Activated naive CD4-positive, alpha-beta T cell treated with anti-CD3 and anti-CD28 coated beads, Interleukin-2, amount 10 ng/mL, durations not matched to agents 7 days and 5 days (primary cell): ENCODE data around the gene ARRB1.
"Not testable (repeated sequence)": the region's sequence is repeated elsewhere in the genome, so short reads cannot be mapped to it uniquely, and the experiment has no call there.

Experiments used
- CTCF ChIA-PET: fragments of 350-600 bp; sonication (Branson Sonifier 250); formaldehyde crosslinking; loops from one replicate; lab custom pipeline; 2021; ENCODE audit warnings: antibody characterized with exemption; lab: Charles Lee
- DNase-seq: peaks from one replicate; pipeline ENCODE4 v3.0.0-alpha.2; 2020
- H3K27ac Mint-ChIP-seq: one replicate; pipeline ENCODE4 v1.8.0; 2021; ENCODE audit warnings: mild to moderate bottlenecking, moderate library complexity, mixed read lengths
- H3K27me3 Mint-ChIP-seq: one replicate; pipeline ENCODE4 v1.8.0; 2021; ENCODE audit warnings: mild to moderate bottlenecking, mixed read lengths
- H3K36me3 Mint-ChIP-seq: one replicate; pipeline ENCODE4 v1.8.0; 2021; ENCODE audit warnings: mixed read lengths
- H3K4me1 Mint-ChIP-seq: one replicate; pipeline ENCODE4 v1.8.0; 2021; ENCODE audit warnings: mixed read lengths
- H3K4me3 Mint-ChIP-seq: one replicate; pipeline ENCODE4 v1.8.0; 2021; ENCODE audit warnings: mild to moderate bottlenecking, moderate library complexity, mixed read lengths
- H3K9me3 Mint-ChIP-seq: one replicate; pipeline ENCODE4 v1.8.0; 2021; ENCODE audit warnings: mixed read lengths

ARRB1 gene

DNA sequence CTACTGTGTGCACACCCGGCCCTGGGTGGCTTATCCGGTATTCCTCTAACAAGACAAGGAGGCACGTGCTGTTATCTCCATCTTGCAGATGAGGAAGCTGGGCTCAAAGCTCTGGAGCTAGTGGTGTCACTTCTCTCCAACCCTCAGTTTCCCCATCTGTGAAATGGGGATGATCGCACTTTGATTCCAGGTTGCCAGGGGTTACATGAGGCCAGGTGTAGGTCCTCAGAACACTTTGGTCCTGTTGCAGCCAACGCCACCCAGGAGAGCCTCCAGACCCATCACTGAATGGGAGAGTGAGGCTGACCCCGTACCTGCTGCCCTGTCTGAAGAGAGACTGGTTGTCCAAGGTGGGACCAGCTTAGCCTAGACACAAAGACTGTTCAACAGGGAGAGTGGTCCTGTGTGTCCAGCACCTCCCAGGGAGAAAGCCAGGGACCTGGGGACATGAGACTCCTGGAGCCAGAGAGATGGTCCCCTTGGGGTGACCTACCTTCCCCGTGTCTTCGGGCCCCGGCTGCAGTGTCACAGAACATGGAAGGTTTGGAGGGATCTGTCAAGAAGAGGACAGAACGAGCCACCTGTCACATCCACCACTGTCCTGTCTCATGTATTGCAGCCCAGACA is 69.9 kb downstream of the ARRB1 start:
- H3K27ac Mint-ChIP-seq, result no peak overlapping the region
- no peak overlapping the region for H3K4me3 Mint-ChIP-seq
- no peaks in the 10 kb centered on the region for H3K9me3 Mint-ChIP-seq
- CTCF ChIA-PET, result interaction anchor here (1.0 to 11.5 kb wide), 6 partner anchors 45 to 248 kb away, joined by 3 to 389 read pairs (median 4); no protein-coding TSS in a partner anchor
- H3K27me3 Mint-ChIP-seq, result no peaks in the 10 kb centered on the region
- DNase-seq, result no peak
- peaks cover 25% of the 10 kb centered on the region for H3K4me1 Mint-ChIP-seq
- peaks cover 9% of the 10 kb centered on the region for H3K36me3 Mint-ChIP-seq

DNA sequence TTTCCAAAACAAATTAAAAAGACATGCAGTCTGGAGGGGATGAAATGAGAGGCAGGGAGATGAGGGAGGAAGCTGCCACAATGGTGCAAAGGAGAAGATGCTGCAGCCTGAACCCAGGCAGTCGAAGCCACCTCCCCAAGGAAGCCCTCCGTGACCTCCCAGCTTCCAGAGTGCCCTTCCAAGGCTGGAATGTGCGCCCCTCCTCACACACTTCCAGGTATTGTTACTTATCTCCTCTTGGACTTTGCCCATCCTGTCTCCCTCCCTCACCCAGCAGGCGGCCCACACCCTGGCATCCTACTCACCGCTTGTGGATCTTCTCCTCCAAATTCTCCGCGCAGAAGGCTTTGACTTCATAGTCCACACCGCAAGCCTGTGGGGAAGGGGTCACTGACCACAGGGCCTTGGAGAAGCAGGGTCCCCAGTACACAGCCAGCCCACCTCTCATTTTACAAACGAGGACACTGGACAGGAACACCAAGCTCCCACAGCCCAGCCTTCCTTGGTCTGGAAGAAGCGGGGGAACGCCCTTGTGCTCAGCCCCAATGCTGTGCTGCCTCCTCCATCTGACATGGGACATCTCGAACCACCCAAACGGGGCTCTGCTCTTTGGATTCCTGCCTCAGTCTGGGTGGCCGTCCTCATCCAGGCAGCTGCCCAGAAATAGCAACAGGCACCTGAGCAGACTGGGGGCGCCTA is 70.5 kb downstream of the ARRB1 start:
- Mint-ChIP-seq H3K9me3 (no peaks in the 10 kb centered on the region), H3K36me3 (peaks cover 14% of the 10 kb centered on the region), H3K27ac (no peak overlapping the region), H3K4me1 (peaks cover 32% of the 10 kb centered on the region), H3K27me3 (no peaks in the 10 kb centered on the region), H3K4me3 (no peak overlapping the region)
- CTCF ChIA-PET, result interaction anchor here (0.8 to 11.5 kb wide), 17 partner anchors 9 to 253 kb away, joined by 3 to 389 read pairs (median 5); no protein-coding TSS in a partner anchor
- DNase-seq, result no peak

DNA sequence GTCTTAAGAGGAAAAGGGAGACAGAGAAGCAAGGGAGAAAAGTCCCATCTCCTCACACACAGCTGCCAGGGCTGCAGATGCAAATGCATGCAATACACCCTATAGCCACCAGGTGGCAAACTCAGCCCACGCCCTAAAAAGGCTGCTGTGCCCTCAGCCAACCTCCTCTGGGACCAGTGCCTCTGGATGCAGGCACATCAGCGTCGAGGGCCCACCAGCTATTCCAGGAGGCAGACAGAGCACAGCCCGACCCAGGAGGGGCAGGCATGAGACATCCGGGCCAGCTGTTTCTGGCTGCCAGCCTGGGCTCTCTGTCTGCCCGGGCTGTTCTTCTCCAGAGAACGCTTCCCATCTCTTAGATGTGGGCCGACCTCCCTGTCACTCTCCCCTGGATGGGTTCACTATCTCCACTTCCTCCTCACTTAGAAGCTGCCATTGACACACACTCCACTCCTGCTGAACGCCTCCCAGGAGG is 71.2 kb downstream of the ARRB1 start:
- Mint-ChIP-seq H3K36me3 (peaks cover 17% of the 10 kb centered on the region), H3K4me3 (no peak overlapping the region), H3K27me3 (no peaks in the 10 kb centered on the region), H3K4me1 (peaks cover 38% of the 10 kb centered on the region), H3K27ac (no peak overlapping the region), H3K9me3 (no peaks in the 10 kb centered on the region)
- peak; percentile 85 for DNase-seq
- CTCF ChIA-PET, result interaction anchor here (0.7 to 11.5 kb wide), 30 partner anchors 10 to 254 kb away, joined by 3 to 389 read pairs (median 5); no protein-coding TSS in a partner anchor

DNA sequence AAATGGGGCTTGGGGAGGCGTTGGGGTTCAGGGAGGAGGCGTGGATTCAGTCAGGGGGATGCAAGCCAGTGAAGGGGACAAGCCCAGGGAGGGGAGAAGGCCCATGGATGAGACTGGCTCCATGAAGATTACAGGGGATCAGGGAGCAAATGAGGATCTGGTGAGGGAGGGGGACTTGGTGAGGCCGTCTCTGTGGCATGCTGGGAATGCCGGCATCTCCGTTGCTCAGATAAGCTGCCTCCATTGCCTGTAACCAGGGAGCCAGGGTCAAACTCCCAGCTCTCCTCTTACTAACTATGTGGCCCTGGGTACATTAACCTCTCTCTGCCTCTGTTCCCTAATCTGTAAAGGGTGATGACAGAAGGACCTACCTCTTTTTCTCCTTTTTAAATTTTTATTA is 72.2 kb downstream of the ARRB1 start:
- peaks cover 18% of the 10 kb centered on the region for H3K36me3 Mint-ChIP-seq
- H3K4me3 Mint-ChIP-seq, result no peak overlapping the region
- H3K27me3 Mint-ChIP-seq, result no peaks in the 10 kb centered on the region
- no peak for DNase-seq
- H3K4me1 Mint-ChIP-seq, result peaks cover 43% of the 10 kb centered on the region
- no peaks in the 10 kb centered on the region for H3K9me3 Mint-ChIP-seq
- CTCF ChIA-PET, result interaction anchor here (0.8 to 11.5 kb wide), 20 partner anchors 9 to 253 kb away, joined by 3 to 389 read pairs (median 7); no protein-coding TSS in a partner anchor
- H3K27ac Mint-ChIP-seq, result peak overlapping the region; percentile 7

DNA sequence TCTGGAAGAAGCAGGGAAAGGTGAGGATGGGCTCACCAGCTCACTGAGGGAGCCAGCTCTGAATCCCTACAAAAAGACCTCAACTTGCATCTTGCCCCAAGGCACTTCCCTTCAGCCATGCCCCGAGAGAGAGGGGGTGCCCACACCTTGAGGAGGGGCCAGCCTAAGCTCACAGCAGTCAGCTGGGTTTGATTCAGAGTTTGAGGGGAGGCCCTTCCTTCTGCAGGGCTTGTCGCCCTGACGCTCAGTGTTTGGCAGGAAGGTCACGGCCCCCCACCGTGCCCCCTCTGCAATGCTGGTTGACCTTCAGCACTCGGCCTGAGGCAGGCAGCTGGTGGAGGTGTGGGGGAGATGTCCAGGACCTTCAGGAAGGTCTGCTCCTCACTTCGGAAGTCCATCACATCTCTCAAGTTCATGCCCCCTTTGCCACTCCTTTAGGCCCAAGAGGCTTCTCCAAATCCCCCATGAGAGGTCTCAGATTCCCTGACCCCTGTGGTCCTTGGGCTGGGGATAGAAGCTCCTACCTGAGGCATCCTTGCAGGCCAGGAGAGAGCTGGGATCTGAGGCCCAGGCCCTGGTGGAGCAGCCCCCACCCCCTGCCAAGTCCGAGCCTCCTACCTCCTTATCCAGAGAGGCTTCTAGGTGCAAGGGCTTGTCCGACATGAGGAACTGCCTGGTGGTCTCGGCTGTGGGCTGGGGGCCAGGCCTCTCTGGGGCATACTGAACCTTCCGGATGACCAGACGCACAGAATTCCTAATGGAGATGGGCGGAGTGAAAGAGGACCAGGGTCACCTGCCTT is 73.3 kb downstream of the ARRB1 start:
- Mint-ChIP-seq H3K4me1 (peaks cover 52% of the 10 kb centered on the region), H3K4me3 (no peak overlapping the region), H3K9me3 (no peaks in the 10 kb centered on the region), H3K27me3 (no peaks in the 10 kb centered on the region), H3K27ac (peak overlapping the region; percentile 99), H3K36me3 (peaks cover 19% of the 10 kb centered on the region)
- CTCF ChIA-PET, result interaction anchor here (3.1 to 11.5 kb wide), 2 partner anchors 29 to 107 kb away, joined by 17 to 389 read pairs; no protein-coding TSS in a partner anchor
- peak; percentile 13 for DNase-seq

DNA sequence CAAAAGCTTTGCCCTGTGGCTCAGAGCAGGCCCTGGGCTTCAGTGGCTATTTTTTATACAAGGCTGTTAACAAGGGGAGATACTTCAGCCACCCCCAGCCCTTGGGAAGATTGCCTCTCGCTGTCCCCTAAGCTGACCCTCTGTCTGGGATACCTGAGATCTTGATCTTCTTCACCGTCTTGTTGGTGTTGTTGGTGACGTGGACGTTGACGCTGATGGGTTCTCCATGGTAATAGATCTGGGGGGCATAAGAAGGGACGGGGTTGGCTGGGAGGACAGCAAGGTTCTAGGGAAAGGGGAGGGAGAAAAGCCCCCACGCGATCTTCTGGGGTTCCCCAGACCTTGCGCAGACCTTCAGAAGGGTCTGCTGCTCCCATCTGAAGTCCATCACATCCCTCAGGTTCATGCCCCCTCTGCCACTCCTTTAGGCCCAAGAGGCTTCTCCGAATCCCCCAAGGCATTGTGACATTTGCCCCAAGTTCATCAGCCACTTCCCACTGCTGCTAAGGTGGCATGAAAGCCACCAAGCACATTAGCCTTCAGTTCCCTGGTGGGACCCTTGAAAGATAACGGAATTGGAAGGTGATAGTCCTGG is 74.2 kb downstream of the ARRB1 start:
- no peak overlapping the region for H3K4me3 Mint-ChIP-seq
- peak overlapping the region; percentile 99 for H3K27ac Mint-ChIP-seq
- no peaks in the 10 kb centered on the region for H3K9me3 Mint-ChIP-seq
- peak; percentile 6 for DNase-seq
- H3K36me3 Mint-ChIP-seq, result peaks cover 19% of the 10 kb centered on the region
- H3K4me1 Mint-ChIP-seq, result peaks cover 59% of the 10 kb centered on the region
- CTCF ChIA-PET, result interaction anchor here (1.7 to 11.5 kb wide), 5 partner anchors 28 to 134 kb away, joined by 7 to 389 read pairs (median 11); no protein-coding TSS in a partner anchor
- no peaks in the 10 kb centered on the region for H3K27me3 Mint-ChIP-seq

DNA sequence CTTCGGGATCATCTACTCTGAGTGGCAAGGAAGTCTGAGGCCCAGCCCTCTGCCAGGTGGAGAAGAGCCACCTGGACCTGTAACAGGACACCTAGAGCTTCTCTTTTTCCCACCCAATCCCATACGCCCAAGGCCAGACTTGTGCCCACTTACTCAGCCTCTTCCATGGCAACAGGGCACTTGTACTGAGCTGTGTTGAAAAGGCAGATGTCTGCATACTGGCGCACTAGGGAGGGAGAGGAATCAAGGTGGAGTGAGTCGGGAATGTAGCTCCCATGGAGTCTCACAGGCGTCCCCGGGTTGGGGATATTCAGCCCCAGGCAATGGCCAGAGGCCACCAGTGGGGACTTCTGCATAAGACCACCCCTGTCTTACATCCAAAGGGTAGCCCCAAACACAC is 74.8 kb downstream of the ARRB1 start:
- Mint-ChIP-seq H3K36me3 (peaks cover 21% of the 10 kb centered on the region), H3K4me1 (peaks cover 62% of the 10 kb centered on the region)
- DNase-seq, result peak; percentile 11

DNA sequence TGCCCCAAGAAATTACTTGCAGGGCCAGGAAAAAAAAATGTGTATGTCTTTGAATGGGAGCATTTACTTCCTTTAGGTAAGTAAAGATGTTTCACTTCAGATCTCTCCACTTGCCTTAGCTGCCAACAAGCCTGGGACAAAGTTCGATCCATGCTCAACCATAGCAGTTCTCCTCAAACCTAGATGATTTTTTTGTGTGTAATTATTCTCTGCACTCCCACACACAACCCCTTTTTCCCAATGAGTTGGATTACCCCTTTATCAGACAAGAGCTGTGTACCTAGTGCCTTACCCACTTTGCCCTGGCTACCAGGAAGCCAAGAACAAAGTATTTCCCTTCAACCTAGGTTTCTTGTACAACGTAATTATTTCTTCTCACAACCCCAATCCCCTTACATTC is 75.3 kb downstream of the ARRB1 start:
- H3K36me3 Mint-ChIP-seq, result peaks cover 23% of the 10 kb centered on the region
- CTCF ChIA-PET, result interaction anchor here (0.5 to 11.5 kb wide), 9 partner anchors 12 to 136 kb away, joined by 3 to 389 read pairs (median 7); no protein-coding TSS in a partner anchor
- peak; percentile 16 for DNase-seq
- H3K27ac Mint-ChIP-seq, result peak overlapping the region; percentile 99
- H3K27me3 Mint-ChIP-seq, result no peaks in the 10 kb centered on the region
- H3K4me3 Mint-ChIP-seq, result peak overlapping the region; percentile 3
- no peaks in the 10 kb centered on the region for H3K9me3 Mint-ChIP-seq
- H3K4me1 Mint-ChIP-seq, result peaks cover 66% of the 10 kb centered on the region

More for the DNA sequence above, 74.8 kb downstream of the ARRB1 start:
- no peaks in the 10 kb centered on the region for H3K9me3 Mint-ChIP-seq
- H3K27ac Mint-ChIP-seq, result peak overlapping the region; percentile 99
- H3K27me3 Mint-ChIP-seq, result no peaks in the 10 kb centered on the region
- CTCF ChIA-PET, result interaction anchor here (0.5 to 11.5 kb wide), 7 partner anchors 12 to 134 kb away, joined by 3 to 389 read pairs (median 8); no protein-coding TSS in a partner anchor
- H3K4me3 Mint-ChIP-seq, result no peak overlapping the region

DNA sequence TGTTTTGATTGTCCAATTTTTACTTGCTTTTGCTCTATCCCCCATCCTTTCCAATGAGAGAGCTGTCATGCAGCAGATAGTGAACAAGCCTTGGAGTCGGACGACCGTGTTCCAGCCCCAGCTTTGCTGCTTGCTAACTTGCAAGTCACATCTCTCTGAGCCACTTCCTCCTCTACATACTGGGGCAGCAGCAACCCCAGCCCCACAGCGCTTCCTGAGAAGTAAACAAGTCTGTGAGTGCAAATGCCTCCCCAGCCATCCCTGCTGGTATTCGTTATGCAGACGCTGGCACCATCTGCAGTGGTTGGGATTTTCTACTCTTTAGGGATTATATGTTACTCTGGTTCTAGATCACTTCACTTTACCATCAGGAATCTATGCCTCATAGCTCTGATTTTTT is 75.9 kb downstream of the ARRB1 start:
- Mint-ChIP-seq H3K27me3 (no peaks in the 10 kb centered on the region), H3K36me3 (peaks cover 23% of the 10 kb centered on the region), H3K4me1 (peaks cover 65% of the 10 kb centered on the region), H3K4me3 (peak overlapping the region; percentile 67), H3K9me3 (no peaks in the 10 kb centered on the region), H3K27ac (peak overlapping the region; percentile 99)
- peak; percentile 88 for DNase-seq
- CTCF ChIA-PET, result interaction anchor here (0.9 to 11.5 kb wide), 12 partner anchors 12 to 135 kb away, joined by 3 to 389 read pairs (median 6); no protein-coding TSS in a partner anchor

DNA sequence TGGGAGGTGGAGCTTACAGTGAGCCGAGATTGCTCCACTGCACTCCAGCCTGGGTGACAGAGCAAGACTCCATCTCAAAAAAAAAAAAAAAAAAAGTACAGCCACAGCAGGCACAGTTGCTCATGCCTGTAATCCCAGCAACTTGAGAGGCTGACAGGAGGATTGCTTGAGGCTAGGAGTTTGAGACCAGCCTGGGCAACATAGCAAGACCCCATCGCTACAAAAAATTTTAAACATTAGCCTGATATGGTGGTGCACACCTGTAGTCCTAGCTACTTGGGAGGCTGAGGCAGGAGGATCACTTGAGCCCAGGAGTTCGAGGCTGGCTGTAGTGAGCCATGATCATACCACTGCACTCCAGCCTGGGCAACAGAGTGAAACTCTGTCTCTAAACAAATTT is 76.7 kb downstream of the ARRB1 start:
- DNase-seq, result peak; percentile 5
- not testable (repeated sequence) for H3K9me3 Mint-ChIP-seq, H3K4me3 Mint-ChIP-seq, H3K27me3 Mint-ChIP-seq
- Mint-ChIP-seq H3K27ac (peak overlapping the region; percentile 82), H3K4me1 (peaks cover 59% of the 10 kb centered on the region), H3K36me3 (peaks cover 23% of the 10 kb centered on the region)
- CTCF ChIA-PET, result interaction anchor here (1.2 to 11.5 kb wide), 7 partner anchors 11 to 134 kb away, joined by 4 to 389 read pairs (median 8); no protein-coding TSS in a partner anchor

DNA sequence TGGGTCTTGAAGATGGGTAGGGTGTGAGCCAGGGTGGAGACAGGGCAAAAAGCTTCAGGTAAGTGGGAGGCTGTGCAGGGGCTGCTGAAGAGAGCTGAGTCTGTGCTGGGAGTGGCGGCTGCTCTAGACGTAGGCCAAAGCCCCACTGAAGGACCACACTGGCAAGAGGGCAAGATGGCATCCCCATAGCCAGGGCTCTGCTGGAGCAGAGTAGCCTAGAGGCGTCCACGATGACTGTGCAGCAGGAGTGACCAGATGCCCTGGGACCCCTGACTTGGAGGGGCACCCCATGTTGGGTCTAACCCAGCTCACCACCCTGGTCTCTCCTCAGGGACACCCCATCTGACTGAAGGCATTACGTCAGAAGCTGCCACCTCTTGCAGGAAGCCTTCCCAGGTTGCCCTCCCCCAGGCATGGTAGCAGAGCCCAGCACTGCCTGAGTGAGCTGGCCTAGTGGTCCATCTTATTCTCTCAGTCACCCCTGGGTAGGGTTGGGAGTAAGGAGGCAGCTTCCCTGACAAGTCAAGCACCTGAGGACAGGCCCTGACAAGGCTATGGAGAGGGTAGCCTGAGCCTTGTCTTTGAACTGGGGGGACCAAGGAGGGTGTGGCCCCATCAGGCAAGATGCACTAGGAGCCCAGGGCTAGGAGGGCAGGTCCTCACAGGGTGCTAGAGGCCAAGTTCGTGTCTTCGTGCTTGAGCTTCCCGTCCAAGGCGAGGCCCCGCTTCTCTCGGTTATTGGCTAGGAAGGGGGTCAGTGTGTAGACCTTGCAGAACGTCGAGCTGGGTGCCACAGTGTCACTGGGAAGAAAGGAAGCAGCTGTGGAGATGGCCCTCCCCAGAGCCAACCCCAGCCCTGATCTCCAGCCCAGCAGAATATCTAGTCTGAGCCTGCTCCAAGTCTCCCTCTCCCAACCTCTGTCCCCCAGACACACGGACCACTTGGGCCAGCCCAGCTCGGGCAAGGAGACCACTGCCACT is 77.8 kb downstream of the ARRB1 start:
- Mint-ChIP-seq H3K4me1 (peaks cover 56% of the 10 kb centered on the region), H3K36me3 (peaks cover 23% of the 10 kb centered on the region), H3K27ac (peak overlapping the region; percentile 82), H3K4me3 (no peak overlapping the region), H3K27me3 (no peaks in the 10 kb centered on the region), H3K9me3 (no peaks in the 10 kb centered on the region)
- DNase-seq, result peak; percentile 21
- CTCF ChIA-PET, result interaction anchor here (1.1 to 11.5 kb wide), 5 partner anchors 23 to 242 kb away, joined by 3 to 389 read pairs (median 11); no protein-coding TSS in a partner anchor

DNA sequence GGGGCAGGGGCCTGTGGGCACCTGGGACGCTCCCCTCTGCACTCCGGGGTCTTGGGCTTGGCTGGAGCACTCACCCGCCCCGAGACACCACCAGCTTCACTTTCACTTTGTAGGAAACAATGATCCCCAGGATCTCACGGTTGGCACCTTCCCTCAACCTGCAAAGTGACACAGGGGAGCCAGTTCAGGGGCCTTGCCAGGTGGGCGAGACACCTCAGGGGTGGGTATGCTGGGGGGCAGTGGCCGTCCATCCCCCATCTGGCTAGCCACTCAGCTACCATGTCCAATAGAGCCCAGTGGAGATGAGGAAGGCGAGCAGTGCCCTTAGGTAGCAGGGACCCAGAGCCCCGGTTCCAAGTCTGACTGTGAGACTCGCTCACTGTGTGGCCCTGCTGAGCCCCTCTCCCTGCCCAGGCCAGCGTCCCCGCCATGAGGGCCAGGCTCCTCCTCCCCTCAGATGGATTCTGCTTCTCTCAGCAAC is 78.6 kb downstream of the ARRB1 start:
- no peaks in the 10 kb centered on the region for H3K27me3 Mint-ChIP-seq
- DNase-seq, result peak; percentile 22
- H3K36me3 Mint-ChIP-seq, result peaks cover 22% of the 10 kb centered on the region
- H3K9me3 Mint-ChIP-seq, result no peaks in the 10 kb centered on the region
- no peak overlapping the region for H3K4me3 Mint-ChIP-seq
- peak overlapping the region; percentile 84 for H3K27ac Mint-ChIP-seq
- CTCF ChIA-PET, result interaction anchor here (1.1 to 11.5 kb wide), 7 partner anchors 17 to 241 kb away, joined by 3 to 389 read pairs (median 11); no protein-coding TSS in a partner anchor
- H3K4me1 Mint-ChIP-seq, result peaks cover 55% of the 10 kb centered on the region
